HG03457 (cell line): ENCODE measurements around the gene ZSWIM1.
"Not testable (repeated sequence)": the region's sequence is repeated elsewhere in the genome, so short reads cannot be mapped to it uniquely, and the experiment has no call there.

Experiments used
- ATAC-seq: cut with Tn5 transposase; IDR thresholded peaks from one replicate; pipeline ENCODE4 v1.9.1; 2021; ENCODE audit warnings: moderate number of reproducible peaks; ENCODE audit not compliant: unreplicated experiment

ZSWIM1 gene

DNA sequence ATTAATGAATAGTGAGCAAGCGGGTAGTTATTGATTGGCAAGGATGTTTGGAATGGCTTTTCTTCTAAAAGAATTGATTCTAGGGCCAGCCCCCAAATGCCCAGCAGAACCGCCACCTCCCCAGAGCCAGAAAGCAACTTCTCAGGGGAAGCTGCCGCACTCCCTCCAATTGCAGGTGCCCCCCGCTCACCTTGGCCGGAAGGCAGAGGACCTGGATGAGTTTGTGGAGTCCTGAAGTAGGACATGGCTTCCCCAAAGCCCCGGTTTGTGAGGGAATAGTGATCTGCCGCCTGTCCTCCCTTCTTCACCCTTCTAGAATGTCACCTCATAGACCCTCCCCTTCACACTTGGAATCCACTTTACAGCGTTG lies 6.3 kb downstream of the ZSWIM1 start, which contains the start of gene SPATA25:
SPATA25 (minus strand) TSS at position 277 of the 370 bp plus-strand sequence; CDS start at position 245, 32 bp downstream.
- no peak for ATAC-seq

DNA sequence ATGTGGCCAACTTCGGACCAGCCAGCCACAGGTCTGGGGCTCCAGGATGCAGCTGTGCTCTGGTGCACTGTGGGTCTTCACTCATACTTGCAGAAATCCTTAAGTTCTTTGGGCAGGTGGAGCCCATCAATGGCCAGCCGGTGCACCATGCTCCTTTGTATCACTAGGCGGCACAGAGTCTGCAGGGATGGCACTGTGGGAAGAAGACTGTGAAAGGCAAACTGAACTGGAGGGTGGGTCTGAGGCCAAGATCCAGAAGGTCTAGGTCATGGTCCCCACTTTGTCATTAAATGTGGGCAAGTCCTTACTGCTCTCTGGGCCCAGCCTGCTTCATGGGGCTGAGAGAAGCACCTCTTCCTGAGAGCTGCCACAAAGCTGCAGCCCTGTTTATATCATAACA lies 7.7 kb downstream of the ZSWIM1 start:
- ATAC-seq = no peak

DNA sequence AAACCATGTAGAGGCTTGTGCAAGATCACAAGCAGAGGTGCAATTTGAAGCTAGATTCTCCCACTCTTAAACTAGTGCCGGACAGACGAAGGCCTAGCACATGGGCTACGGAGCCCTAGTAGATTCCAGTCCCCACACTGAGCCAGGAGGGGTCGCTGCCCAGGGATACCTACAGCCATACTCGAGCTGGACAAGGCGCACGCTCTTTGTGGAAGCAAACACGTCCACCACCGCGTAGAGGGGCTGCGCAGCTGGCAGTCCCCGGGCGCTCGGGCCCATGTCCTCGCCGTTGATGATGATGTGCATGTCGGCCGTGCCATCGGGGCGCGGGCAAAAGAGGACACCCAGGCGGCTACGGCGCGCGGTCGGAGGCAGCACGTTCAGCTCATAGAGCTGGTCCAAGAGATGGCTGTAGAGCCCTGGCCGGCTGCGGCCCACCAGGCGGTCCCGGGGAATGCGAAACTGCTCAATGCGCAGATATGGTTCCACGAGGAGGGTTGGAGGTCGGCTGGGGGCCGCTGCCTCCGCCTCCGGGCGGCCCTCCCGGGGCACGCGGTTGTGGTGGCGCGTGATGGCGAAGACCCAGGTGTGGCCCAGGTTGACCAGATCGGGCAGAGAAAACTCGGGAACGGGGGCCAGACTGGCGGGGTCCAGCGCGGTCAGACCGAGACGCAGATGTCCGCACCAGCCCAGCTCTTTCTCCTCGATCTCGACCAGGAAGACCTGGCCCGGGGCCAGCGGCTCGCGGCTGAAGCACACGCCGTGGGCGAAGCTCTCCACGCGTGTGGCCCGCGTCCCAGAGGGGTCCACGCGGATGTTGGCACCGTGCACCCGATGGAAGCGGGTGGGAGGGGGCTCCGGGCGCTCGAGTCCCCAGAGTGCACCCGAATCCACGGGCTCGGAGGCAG lies 9.3 kb downstream of the ZSWIM1 start:
- ATAC-seq = peak; percentile 20

DNA sequence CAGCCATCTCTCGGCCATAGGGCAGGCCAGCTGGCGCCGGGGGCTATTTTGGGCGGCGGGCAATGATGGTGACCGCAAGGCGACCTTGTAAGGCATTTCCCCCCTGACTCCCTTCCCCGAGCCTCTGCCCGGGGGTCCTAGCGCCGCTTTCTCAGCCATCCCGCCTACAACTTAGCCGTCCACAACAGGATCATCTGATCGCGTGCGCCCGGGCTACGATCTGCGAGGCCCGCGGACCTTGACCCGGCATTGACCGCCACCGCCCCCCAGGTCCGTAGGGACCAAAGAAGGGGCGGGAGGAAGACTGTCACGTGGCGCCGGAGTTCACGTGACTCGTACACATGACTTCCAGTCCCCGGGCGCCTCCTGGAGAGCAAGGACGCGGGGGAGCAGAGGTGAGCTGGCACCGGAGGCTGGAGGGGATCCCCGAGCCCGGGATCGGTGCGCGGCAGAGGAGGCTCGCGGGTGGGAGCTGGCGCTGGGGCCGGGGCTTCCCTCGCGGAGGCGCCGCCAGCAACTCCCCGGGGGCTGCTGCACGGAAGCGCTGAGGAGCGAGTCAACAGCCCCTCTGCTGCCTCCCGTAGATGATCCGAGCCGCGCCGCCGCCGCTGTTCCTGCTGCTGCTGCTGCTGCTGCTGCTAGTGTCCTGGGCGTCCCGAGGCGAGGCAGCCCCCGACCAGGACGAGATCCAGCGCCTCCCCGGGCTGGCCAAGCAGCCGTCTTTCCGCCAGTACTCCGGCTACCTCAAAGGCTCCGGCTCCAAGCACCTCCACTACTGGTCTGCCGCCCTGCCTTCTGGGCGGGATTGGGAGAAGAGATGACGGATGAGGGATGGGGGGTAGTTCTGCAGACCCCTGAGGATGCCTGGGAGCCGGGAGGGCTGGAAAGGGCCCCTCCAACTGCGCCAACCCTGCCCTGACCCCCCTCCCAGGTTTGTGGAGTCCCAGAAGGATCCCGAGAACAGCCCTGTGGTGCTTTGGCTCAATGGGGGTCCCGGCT lies 10.3 kb downstream of the ZSWIM1 start, which contains the start of the genes CTSA and NEURL2:
CTSA (plus strand) TSS at position 351 of the 999 bp plus-strand sequence; CDS start at position 585, 234 bp downstream.
NEURL2 (minus strand) TSS at position 224 of the 999 bp plus-strand sequence; CDS start at position 7, 217 bp downstream.
- ATAC-seq = peak; percentile 47

DNA sequence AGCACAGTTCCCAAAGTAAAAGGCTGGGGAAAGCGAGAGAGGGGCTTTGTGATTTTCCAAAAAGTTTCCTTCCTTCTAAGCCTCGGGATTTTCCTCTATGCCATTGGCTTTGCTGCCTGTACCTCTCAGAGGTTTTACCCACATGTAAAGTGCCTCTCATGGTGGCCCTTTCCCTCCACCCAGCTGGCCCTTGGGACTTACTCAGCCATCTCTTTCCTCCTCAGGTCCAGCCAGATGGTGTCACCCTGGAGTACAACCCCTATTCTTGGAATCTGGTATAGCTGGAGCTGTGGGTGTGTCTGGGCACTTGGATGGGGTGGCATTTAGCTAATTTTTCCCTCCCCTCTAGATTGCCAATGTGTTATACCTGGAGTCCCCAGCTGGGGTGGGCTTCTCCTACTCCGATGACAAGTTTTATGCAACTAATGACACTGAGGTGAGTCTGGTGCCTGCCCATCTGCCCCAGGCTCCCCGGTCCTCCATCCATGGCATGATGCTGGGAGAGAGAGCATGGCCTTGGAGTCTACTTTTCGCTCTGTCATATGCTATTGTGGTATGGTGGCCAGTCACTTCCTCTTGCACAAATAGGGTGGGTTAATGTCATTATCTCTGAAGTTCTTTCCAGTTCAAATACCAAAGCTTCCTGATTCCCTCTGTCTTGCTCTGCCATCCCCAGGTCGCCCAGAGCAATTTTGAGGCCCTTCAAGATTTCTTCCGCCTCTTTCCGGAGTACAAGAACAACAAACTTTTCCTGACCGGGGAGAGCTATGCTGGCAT lies 11.2 kb downstream of the ZSWIM1 start:
- ATAC-seq = no peak

DNA sequence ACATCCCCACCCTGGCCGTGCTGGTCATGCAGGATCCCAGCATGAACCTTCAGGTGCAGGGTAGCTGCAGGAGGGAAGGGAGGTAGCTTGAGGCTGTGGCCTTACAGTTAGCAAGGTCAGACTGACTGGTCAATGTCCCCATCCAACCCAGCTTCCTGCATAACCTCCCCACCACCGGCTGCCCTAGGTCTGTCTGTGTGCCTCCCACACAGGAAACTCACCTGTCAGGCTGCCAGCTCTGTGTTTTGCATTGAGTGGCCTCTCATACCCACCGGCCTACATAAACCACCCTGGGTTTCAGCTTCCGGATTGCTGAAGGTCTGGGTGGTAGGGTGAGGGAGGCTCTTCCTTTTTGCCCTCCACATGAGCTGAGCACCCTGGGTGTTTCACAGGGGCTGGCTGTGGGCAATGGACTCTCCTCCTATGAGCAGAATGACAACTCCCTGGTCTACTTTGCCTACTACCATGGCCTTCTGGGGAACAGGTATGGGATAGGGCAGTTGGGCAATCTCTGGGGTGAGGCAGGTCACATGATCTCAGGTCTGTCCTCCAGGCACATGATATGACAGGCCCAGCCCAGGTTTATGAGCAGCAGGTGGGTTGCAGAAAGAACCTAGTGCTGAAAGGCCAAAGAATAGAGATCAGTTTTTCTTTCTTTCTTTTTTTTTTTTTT lies 11.9 kb downstream of the ZSWIM1 start:
- ATAC-seq = no peak

DNA sequence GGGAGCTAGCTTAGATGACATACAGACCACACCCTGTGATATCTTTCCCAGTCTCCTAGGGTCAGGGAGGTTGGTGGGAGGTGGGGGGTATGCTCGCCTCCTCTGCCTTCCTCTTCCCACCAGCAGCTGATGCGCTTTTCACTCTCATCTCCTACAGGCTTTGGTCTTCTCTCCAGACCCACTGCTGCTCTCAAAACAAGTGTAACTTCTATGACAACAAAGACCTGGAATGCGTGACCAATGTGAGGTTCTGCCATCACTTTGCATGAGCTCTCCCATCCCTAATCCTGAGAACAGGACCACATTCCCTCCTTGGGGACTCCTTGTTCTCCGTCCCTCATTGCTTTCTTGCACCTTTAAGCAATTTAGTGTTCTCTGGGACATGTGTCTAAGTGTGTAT lies 12.8 kb downstream of the ZSWIM1 start:
- ATAC-seq = no peak

DNA sequence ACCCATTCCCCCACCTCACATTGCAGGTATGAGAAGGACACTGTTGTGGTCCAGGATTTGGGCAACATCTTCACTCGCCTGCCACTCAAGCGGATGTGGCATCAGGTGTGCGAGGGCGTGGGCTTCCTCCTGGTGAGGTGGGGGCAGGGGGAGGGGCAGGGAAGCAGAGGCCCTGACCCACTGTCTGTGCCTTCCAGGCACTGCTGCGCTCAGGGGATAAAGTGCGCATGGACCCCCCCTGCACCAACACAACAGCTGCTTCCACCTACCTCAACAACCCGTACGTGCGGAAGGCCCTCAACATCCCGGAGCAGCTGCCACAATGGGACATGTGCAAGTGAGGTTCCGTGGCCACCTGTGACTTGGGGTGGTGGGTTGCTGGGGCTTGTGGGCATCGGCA lies 13.8 kb downstream of the ZSWIM1 start:
- ATAC-seq = no peak

DNA sequence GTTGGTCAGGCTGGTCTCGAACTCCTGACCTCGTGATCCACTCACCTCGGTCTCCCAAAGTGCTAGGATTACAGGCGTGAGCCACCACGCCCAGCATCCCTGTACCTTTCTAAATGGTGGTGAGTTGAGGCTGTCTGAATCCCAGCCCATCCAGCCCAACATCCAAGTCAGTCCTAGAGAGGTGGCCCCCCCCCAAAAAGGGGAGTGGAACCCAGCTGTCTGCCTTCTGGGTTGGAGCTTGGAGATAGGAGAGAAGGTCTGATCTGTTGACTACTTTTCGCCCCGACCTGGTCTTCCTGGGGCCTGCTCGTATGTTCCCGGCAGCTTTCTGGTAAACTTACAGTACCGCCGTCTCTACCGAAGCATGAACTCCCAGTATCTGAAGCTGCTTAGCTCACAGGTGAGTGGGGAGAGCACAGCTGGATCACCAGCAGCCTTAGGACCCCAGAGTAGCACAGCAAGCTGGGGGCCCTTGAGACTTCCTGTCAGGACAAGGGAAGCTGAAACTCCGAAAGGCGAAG lies 15.7 kb downstream of the ZSWIM1 start:
- ATAC-seq = no peak

DNA sequence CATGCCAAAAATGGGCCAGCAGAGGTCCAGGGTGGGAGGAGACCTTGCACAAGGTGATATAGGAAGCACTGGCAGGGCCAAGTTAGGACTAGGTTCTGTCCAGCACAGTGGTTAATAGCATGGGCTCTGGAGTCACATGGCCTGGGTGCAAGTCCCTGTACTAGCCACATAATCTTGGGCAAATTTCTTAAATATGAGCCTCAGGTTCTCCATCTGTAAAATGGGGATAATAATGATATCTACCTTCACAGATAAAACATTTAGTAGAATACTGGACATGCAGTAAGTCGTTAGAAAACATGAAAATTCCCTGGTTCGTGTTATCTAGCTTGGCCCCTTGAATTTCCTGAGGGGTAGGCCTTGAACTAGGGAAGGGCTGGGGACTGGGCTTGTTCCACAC lies 16.3 kb downstream of the ZSWIM1 start:
- no peak for ATAC-seq

DNA sequence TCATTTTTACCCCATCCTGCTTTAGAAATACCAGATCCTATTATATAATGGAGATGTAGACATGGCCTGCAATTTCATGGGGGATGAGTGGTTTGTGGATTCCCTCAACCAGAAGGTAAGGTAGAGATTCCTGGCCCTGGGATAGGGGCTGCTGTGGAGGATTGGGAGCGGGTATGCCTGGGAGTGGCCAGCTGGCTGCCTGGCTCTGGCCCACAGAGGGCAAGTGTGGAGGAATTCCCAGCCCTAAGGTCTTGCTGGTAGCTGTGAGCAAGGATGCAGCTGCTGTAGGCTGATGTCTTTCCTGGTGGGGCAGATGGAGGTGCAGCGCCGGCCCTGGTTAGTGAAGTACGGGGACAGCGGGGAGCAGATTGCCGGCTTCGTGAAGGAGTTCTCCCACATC lies 16.7 kb downstream of the ZSWIM1 start:
- no peak for ATAC-seq

DNA sequence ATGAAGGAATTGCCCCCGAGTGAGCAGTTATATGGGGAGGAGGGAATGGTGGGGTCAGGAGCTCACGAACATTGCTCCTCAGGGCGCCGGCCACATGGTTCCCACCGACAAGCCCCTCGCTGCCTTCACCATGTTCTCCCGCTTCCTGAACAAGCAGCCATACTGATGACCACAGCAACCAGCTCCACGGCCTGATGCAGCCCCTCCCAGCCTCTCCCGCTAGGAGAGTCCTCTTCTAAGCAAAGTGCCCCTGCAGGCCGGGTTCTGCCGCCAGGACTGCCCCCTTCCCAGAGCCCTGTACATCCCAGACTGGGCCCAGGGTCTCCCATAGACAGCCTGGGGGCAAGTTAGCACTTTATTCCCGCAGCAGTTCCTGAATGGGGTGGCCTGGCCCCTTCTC lies 17.3 kb downstream of the ZSWIM1 start:
- no peak for ATAC-seq

DNA sequence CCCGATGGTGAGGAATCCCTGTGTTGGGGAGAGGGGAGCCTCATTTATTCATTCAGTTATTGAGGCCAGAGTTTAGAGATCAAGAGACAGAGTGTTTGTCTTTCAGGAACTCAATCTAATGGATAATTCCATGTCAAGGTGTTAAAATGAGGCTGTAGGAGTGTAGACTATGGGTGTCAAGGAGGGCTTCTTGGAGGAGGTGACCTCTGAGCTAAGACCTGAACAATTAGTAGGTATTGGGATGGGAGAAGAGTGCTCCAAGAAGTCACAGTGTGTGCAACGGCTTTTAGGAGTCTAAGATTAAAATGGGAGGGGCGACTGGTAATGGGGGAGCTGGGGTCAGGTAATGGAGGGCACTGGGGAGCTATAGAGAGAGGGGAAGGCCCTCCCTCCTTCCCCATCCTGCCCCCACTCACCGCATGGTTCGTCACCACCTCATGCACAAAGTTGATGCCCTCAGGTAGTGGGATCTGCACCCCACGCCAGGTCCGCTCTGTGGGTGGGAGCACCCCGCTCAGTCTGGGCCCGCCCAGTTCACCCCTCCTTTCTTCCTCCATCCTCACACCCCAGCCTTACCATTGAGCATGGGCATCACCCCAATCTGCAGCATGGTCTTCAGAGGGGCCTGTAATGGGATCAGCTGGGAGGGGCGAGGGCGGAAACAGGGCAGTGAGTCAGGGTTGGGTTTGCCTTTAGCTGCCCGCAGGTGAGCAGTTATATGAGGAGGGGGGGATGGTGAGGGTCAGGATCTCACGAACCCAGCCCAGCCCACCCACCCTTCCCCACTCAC lies 18.2 kb downstream of the ZSWIM1 start:
- ATAC-seq = no peak

DNA sequence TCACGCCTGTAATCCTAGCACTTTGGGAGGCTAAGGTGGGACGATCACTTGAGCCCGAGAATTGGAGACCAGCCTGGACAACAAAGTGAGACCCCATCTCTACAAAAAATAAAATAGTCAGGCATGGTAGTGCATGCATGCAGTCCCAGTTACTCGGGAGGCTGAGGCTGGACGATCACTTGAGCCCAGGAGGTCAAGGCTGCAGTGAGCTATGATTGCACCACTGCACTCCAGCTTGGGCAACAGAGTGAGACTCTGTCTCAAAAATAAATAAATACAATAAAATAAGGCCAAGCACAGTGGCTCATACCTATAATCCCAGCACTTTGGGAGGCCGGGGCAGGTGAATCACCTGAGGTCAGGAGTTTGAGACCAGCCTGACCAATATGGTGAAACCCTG lies 20.3 kb downstream of the ZSWIM1 start:
- ATAC-seq = not testable (repeated sequence)

DNA sequence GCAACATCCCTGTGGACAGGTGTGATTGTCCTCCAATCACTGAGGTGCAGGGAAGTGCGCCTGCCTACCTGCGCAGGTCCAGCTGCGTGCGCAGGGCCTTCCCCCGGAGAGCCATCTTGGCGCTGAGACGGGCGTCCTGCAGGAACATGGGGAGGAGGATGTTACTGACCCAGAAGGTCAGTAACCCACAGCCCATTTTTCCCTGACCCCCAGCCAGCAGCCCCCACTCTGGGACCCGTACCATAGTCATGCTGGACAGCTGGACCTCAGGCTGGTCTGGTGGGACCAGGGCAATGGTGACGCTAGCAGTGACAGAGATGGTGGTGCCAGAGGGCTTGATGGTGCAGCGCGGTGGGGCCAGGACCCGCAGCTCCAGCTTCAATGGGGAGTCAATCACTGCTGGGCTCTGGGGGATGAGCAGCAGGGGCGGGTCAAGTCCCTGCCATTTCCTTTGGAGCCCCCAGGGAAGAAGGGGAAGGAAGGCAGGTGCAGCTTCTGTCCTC lies 21.2 kb downstream of the ZSWIM1 start:
- no peak for ATAC-seq

DNA sequence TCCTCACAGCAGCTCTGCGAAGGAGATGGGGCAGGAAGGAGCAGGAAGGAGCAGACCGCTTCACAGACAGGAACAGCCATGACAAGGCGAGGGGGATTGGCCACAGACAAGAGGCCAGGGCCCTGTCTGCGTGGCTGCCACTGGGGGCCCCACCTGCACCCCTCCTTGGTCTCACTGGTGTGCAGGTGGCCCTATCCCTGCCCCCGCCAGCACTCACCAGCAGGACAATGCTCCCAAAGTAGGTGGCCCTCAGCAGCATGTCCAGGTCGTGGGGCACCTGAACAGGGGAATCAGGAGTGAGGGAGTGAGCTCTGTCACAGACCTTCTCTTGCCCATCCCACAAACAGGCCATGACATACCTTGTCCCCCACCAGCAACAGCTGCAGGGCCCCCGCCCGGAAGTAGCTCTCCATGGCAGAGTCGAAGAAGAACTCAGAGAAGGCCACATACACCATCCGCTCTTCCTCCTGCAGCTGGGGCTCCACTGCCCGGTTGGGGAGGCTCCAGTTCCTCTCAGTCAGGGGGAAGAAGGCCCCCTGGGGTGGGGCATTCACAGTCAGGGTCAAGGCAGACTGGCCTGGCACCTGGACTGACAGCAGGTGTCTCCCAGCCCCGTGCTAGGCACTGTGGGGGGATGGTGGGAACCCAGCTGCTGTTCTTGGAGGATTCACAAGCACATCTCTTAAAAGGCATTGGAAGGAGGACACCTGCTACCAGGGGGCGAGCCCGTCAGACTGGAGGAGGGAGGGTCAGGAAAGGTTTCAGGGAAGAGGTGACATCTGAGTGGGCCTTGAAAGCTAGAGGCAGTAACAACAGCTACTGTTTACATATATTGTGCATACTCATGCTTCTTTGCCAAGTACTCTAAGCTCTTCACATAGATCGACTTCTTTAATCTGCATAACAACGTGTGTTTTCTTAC lies 23.8 kb downstream of the ZSWIM1 start:
- no peak for ATAC-seq

DNA sequence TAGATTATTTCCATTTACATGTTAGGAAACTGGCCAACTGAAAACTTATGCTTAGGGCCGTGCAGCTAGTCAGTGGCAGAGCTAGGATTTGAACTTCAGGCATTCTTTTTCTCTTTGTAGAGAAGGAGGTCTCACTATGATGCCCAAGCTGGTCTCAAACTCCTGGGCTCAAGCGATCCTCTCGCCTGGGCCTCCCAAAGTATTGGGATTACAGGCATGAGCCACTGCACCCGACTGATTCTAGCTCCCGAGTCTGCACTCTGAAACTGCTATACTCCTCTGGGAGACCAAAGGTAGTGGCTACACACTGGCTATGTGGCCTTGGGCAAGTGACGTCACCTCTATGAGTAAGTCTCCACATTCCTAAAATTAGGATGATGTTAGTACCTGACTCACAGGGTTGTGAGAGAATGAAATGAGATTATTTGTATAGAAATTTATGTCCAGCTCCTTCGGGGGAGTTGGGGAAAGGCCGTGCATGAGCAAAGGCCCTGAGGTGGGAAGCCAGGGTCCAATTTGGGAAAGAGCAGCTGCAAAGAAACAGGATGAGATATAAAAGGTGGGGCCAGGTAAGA lies 24.6 kb downstream of the ZSWIM1 start:
- no peak for ATAC-seq
